Keratinocyte (primary cell): Measurements from ENCODE around the gene GALNT14. TPM values are rescaled to one million over a fixed set of nuclear protein-coding genes. Genes with fewer than 3 reads are reported as not detected.

Experiments used
- DNase-seq: peaks from one replicate; pipeline ENCODE4 v3.0.0-alpha.2; 2011; ENCODE audit warnings: low read depth, missing footprints, low spot score
- FAIRE-seq: peaks from 2 replicates; lab custom pipeline; 2011; peaks lifted over from hg19 to GRCh38; lab: Jason Lieb, UNC
- H2AFZ ChIP-seq: 2 replicates; pipeline ENCODE4 v1.6.0; 2012; ENCODE audit warnings: low read length, control low read depth, inconsistent platforms; ENCODE audit not compliant: control insufficient read depth
- H3K27ac ChIP-seq: 2 replicates; pipeline ENCODE4 v1.5.1; 2011; ENCODE audit warnings: low read length; ENCODE audit not compliant: control insufficient read depth, insufficient read depth
- H3K27me3 ChIP-seq: 3 replicates; pipeline ENCODE4 v1.6.0; 2011; ENCODE audit warnings: low read length; ENCODE audit not compliant: control insufficient read depth, insufficient read depth; ENCODE audit errors: extremely low read depth
- H3K36me3 ChIP-seq, 2 experiments: 2 replicates in 1 of 2; 3 replicates in 1 of 2; pipeline ENCODE4 v1.5.1; 2011; ENCODE audit warnings: low read length in 2 of 2, mild to moderate bottlenecking in 1 of 2; ENCODE audit not compliant: control insufficient read depth in 2 of 2, insufficient read depth in 2 of 2; ENCODE audit errors: extremely low read depth in 1 of 2
- H3K4me1 ChIP-seq: 3 replicates; pipeline ENCODE4 v1.5.1; 2011; ENCODE audit warnings: low read length; ENCODE audit not compliant: control insufficient read depth, insufficient read depth; ENCODE audit errors: extremely low read depth
- H3K4me2 ChIP-seq: 3 replicates; pipeline ENCODE4 v1.6.0; 2011; ENCODE audit warnings: low read depth, low read length; ENCODE audit not compliant: control insufficient read depth, insufficient read depth; ENCODE audit errors: extremely low read depth
- H3K4me3 ChIP-seq, 3 experiments: fragments of 200-600 bp in 1 of 3; sonication (generic) in 1 of 3; 2 replicates in 2 of 3; 3 replicates in 1 of 3; pipeline ENCODE4 v1.5.1; 2011 to 2016; ENCODE audit warnings: low read length in 3 of 3, mild to moderate bottlenecking in 3 of 3, control low read depth in 2 of 3, inconsistent platforms in 1 of 3, low read depth in 1 of 3, mixed read lengths in 1 of 3, mixed run types in 1 of 3, moderate library complexity in 1 of 3; ENCODE audit not compliant: control insufficient read depth in 2 of 3, insufficient read depth in 2 of 3; ENCODE audit errors: extremely low read depth in 1 of 3
- H3K79me2 ChIP-seq: 2 replicates; pipeline ENCODE4 v1.6.0; 2012; ENCODE audit warnings: low read length; ENCODE audit not compliant: control insufficient read depth, insufficient read depth
- H3K9ac ChIP-seq: 3 replicates; pipeline ENCODE4 v1.6.0; 2011; ENCODE audit warnings: low read length; ENCODE audit not compliant: control insufficient read depth, insufficient read depth; ENCODE audit errors: extremely low read depth
- H3K9me1 ChIP-seq: 3 replicates; pipeline ENCODE4 v1.6.0; 2011; ENCODE audit warnings: low read length; ENCODE audit not compliant: control insufficient read depth, insufficient read depth; ENCODE audit errors: extremely low read depth
- H3K9me3 ChIP-seq: 2 replicates; pipeline ENCODE4 v1.5.1; 2012; ENCODE audit warnings: low read depth, low read length; ENCODE audit not compliant: control insufficient read depth
- H4K20me1 ChIP-seq: 3 replicates; pipeline ENCODE4 v1.6.0; 2011; ENCODE audit warnings: low read length; ENCODE audit not compliant: control insufficient read depth, insufficient read depth; ENCODE audit errors: extremely low read depth
- EZH2 ChIP-seq: IDR thresholded peaks from one replicate; pipeline ENCODE4 v1.6.1; 2012; ENCODE audit warnings: inconsistent platforms, mild to moderate bottlenecking, low read length, moderate library complexity
- dilution Hi-C: fragments of 300-500 bp; cut with MboI; formaldehyde crosslinking; loops from one replicate; pipeline ENCODE4 v1.7.0; 2020; ENCODE audit warnings: low sequenced_read_pairs; ENCODE audit not compliant: extremely low pct_ligation_motif_present
- polyA plus RNA-seq, 5 experiments: library from polyadenylated mRNA; depleted of rRNA in 3 of 5; stranded (reverse) in 3 of 5; stranded (forward) in 1 of 5; unstranded in 1 of 5; fragments of >200 nt; gene quantifications; 1 replicate in 1 of 5; 2 replicates in 3 of 5; 3 replicates in 1 of 5; pipeline versions ENCODE4 v1.2.1 to v1.2.3, GENCODE V29; 2011 to 2012; ENCODE audit warnings: missing spikeins in 2 of 5, low read depth in 1 of 5, low replicate concordance in 1 of 5
- TF ChIP-seq, protein P1 (sequence below), 3 experiments: IDR thresholded peaks in 1 of 3; conservative IDR thresholded peaks in 1 of 3; optimal IDR thresholded peaks in 1 of 3; 2 replicates in 2 of 3; 3 replicates in 1 of 3; pipeline versions ENCODE3 to v1.5.1; 2011; ENCODE audit warnings: low read length in 3 of 3, mild to moderate bottlenecking in 3 of 3, moderate library complexity in 2 of 3, control low read depth in 1 of 3, inconsistent platforms in 1 of 3; ENCODE audit not compliant: insufficient read depth in 2 of 3; ENCODE audit errors: extremely low read depth in 1 of 3

GALNT14 gene
- polyA plus RNA-seq, 1 donor (not counting 4 experiments of a cell fraction or from before 2014, with no cell fraction given) = 27.4 TPM

DNA sequence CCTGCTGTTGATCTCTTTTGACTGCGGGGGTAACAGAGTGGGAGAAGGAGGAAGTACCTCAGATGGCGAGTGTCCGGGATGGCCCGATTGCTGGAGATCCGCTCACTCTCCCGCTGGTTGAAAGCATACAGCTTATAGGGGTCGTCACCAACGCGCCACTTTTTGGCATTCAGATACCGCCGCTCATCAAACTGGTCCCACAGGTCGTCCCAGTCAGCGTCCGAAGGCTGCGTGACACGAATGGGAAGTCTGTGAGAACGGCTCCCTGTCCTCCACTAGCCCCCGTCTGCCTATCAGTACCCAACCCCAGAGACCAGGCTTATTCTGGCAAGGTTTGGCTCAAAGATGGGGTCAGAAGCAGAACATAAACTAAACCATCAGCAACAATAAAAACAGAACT, 145.5 kb downstream of the GALNT14 start:
- Histone ChIP-seq H3K9me3 (no peaks in the 10 kb centered on the region), H3K4me1 (no peaks in the 10 kb centered on the region), H3K27me3 (no peaks in the 10 kb centered on the region), H3K36me3 (no peaks in the 10 kb centered on the region), H4K20me1 (no peaks in the 10 kb centered on the region), H3K27ac (no peak overlapping the region), H3K9ac (no peak overlapping the region), H3K79me2 (no peaks in the 10 kb centered on the region), H3K4me2 (no peak overlapping the region), H3K4me3 (no peak overlapping the region), H2AFZ (no peak overlapping the region), H3K9me1 (no peaks in the 10 kb centered on the region)
- dilution Hi-C loops = no loop called here
- TF ChIP-seq EZH2 = no peak
- TF ChIP-seq, protein P1, sequence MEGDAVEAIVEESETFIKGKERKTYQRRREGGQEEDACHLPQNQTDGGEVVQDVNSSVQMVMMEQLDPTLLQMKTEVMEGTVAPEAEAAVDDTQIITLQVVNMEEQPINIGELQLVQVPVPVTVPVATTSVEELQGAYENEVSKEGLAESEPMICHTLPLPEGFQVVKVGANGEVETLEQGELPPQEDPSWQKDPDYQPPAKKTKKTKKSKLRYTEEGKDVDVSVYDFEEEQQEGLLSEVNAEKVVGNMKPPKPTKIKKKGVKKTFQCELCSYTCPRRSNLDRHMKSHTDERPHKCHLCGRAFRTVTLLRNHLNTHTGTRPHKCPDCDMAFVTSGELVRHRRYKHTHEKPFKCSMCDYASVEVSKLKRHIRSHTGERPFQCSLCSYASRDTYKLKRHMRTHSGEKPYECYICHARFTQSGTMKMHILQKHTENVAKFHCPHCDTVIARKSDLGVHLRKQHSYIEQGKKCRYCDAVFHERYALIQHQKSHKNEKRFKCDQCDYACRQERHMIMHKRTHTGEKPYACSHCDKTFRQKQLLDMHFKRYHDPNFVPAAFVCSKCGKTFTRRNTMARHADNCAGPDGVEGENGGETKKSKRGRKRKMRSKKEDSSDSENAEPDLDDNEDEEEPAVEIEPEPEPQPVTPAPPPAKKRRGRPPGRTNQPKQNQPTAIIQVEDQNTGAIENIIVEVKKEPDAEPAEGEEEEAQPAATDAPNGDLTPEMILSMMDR (optimal IDR thresholded peaks at IDR 0.05 in 1 of 3, IDR thresholded peaks at IDR 0.05 in 1 of 3, conservative IDR thresholded peaks at IDR 0.05 in 1 of 3; ENCODE audit: extremely low read depth in 1 of 3, insufficient read depth in 2 of 3, low read length in 3 of 3) = no peak
- no peak for FAIRE-seq
- no peak for DNase-seq

DNA sequence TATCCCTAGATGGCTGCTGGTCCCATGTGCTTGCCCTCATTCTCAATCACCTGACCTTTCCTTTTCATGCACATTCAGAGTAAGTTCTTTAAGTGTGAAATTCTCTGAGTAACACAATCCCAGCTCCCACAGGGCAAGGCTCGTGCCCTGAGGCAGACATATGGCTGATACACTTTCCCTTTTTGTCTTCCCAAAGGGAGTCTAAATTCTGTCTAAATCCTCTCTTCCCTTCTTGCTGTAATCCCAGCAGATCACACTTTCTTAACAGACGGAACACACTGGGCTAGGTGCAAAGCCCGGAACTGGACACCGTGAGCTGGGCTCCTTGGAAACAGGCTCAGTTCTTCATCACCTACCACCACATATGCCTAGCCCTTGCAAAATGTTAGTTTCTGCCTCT, 147.6 kb downstream of the GALNT14 start:
- dilution Hi-C loops = no loop called here
- no peaks in the 10 kb centered on the region for H3K9me1 ChIP-seq
- H3K4me3 ChIP-seq = no peak overlapping the region
- H3K4me1 ChIP-seq = no peaks in the 10 kb centered on the region
- TF ChIP-seq, protein P1 (optimal IDR thresholded peaks at IDR 0.05 in 1 of 3, IDR thresholded peaks at IDR 0.05 in 1 of 3, conservative IDR thresholded peaks at IDR 0.05 in 1 of 3; ENCODE audit: extremely low read depth in 1 of 3, insufficient read depth in 2 of 3, low read length in 3 of 3) = no peak
- no peak for TF ChIP-seq EZH2
- H3K4me2 ChIP-seq = no peak overlapping the region
- no peak overlapping the region for H2AFZ ChIP-seq
- H3K9me3 ChIP-seq = no peaks in the 10 kb centered on the region
- H3K9ac ChIP-seq = no peak overlapping the region
- H3K27ac ChIP-seq = no peak overlapping the region
- no peak for FAIRE-seq
- no peaks in the 10 kb centered on the region for H3K27me3 ChIP-seq
- peaks cover 0 to 4% of the 10 kb centered on the region in 2 experiments for H3K36me3 ChIP-seq
- no peak for DNase-seq
- no peaks in the 10 kb centered on the region for H3K79me2 ChIP-seq
- no peaks in the 10 kb centered on the region for H4K20me1 ChIP-seq
